ENCODE results near the gene TMEM258.
A peak's percentile ranks its signal among the peaks of the same experiment; 100 is the strongest.

The TMEM258 gene

DNA sequence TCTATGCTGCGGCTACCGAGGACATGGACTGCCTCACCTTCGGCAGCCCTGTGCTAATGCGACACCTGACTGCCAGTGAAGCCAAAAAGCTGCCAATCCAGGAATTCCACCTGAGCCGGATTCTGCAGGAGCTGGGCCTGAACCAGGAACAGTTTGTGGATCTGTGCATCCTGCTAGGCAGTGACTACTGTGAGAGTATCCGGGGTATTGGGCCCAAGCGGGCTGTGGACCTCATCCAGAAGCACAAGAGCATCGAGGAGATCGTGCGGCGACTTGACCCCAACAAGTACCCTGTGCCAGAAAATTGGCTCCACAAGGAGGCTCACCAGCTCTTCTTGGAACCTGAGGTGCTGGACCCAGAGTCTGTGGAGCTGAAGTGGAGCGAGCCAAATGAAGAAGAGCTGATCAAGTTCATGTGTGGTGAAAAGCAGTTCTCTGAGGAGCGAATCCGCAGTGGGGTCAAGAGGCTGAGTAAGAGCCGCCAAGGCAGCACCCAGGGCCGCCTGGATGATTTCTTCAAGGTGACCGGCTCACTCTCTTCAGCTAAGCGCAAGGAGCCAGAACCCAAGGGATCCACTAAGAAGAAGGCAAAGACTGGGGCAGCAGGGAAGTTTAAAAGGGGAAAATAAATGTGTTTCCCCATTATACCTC lies 3.6 kb upstream of the TMEM258 start:
- DNase-seq (ENCODE audit: low read depth), result no peak

DNA sequence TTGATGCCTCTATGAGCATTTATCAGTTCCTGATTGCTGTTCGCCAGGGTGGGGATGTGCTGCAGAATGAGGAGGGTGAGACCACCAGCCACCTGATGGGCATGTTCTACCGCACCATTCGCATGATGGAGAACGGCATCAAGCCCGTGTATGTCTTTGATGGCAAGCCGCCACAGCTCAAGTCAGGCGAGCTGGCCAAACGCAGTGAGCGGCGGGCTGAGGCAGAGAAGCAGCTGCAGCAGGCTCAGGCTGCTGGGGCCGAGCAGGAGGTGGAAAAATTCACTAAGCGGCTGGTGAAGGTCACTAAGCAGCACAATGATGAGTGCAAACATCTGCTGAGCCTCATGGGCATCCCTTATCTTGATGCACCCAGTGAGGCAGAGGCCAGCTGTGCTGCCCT lies 3.1 kb upstream of the TMEM258 start:
- no peak for DNase-seq (ENCODE audit: low read depth)

DNA sequence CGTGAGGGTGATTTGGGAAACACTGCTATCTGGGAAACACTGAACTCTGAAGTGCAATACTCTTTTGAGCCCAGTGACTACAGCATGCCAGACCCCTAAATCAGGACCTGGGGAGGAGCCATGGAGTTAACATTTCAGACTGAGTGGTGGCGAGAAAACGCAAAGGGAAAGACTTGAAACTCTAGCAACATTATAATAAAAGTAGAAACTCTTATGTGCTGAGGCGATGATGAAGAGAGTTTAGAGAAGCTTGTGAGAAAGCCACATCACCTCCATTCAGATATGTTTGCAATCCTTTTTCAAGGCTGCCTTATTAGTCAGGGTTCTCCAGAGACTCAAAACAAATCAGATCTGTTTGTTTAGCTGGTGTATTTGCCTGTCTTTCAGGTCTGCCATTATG lies 2.2 kb upstream of the TMEM258 start:
- DNase-seq (ENCODE audit: low read depth), result no peak

DNA sequence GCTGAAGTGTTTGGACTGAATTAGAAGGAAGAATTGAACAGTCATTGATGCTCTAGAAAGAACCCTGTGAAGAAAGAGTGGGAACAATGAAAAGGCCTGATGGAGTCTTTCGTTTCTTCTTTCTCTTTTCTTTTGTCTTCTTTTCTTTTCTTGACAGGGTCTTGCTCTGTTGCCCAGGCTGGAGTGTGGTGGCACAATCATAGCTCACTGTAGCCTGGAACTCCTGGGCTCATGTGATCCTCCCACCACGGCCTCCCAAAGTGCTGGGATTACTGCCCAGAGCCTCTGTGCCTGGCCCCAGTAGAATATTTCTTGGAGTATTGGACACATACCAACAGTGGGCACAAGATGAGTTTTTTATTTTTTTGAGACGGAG lies 1.4 kb upstream of the TMEM258 start:
- no peak for DNase-seq (ENCODE audit: low read depth)

DNA sequence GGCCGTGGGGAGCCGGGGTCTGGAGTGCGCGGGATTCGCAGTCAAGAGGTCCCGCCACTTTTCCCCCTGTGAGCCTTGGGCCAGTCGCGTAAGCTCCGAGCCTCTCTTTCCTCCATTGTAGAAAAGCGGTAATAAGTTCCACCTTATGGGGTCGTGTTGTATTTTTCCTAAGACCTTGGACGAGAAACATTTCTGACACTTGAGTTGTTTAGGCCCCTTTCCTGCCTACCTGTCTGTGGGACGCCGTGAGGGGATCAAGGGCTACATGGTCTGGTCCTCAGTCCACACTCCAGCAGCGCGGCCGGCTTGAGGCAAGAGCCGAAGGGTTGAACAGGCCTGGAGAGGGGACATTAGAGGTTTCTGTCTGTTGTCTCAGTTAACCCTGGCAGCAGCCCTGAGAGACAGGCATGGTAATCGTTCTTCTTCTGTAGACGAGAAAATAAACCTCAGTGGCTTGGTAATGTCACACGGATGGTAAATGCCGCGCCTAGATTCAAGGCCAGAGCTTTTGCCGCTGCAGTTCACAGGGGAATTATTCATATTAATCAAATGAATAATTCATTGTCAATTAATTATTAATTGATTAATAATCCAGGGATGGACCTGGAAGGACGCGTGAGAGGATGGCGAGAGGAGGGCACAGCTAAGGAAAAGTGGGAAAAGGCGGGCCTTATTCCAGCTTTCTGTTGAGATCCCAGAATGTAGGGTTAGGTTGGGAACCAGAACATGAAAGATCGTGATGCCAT lies 857 bp upstream of the TMEM258 start:
- DNase-seq (ENCODE audit: low read depth), result no peak

DNA sequence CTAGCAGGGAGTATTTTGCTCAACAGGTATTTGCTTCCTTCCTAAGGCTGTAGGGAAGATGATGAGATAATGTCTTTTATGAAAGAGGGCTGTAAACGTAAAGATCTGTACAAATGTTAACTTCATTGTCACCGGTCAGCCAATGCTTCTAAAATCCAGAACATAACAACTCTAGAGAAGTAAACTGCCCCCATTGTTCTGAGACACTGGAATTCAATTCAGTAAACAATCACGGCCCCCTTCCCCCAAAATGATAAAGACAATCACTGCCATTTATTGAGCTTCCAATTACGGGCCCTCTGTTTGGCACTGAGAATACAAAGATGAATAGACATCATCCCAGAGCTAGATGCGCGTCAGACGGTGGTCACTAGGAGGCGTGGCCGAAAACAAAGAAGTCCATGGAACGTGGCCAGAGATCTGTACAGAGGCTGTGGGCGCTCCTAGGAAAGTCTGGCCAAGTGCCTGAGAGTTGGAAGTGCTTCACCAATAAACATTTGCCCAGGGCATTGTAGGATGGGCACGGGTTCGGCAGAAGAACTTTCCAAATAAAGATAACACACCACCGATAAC lies 576 bp downstream of the TMEM258 start:
- DNase-seq (ENCODE audit: low read depth), result no peak

DNA sequence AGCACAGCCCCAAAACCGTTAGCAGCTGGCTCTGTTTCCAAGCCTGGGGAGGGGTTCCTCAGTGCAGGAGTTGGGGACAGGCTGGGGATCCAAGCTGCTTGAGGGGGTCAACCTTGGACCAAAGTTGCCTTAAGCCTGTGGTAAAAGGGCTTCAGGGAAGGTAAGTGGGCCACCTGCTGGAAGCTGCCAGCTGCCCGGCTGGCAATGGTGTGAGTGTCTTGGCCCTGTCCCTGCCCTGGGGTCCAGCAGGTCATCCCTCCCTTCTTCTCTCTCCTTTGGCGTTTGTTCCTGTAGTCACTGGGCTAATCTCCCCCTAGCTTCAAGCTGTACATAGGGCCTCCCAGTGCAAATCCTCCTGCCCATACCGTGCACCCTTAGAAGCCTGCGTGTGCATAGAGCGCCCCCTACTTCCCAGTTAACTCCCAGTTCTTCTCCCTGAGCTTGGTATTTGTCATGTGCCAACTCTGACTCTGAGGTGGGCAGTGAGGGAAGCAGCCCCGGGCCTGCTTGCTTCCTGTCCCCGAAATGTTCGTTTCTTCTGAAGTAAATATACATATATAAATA lies 4.4 kb downstream of the TMEM258 start:
- DNase-seq (ENCODE audit: low read depth), result no peak

DNA sequence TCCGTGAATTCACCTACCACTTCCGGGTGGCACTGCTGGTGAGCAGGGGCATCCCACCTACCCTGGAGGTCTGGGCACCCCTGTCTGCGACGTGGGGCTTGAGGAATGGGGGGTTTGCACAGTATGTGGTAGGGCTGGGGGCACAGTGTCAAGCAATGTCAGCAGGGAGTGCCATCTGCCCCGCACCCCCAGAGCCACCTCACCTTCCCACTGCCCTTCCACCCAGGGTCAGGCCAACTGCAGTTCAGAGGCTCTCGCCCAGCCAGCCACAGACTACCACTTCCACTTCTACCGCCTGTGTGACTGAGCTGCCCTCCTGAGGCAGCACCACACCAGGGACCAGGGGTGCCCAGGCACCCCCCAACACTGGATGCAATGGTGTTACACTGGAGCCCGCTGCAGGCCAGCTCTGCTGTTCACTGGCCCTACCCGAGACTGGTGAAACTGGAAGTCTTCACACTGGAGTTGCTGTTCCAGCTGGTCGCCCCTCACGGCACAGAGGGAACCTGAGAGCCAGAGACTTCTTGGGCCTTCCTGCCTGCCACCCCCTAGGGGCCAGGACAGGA lies 6.5 kb downstream of the TMEM258 start:
- no peak for DNase-seq (ENCODE audit: low read depth)

DNA sequence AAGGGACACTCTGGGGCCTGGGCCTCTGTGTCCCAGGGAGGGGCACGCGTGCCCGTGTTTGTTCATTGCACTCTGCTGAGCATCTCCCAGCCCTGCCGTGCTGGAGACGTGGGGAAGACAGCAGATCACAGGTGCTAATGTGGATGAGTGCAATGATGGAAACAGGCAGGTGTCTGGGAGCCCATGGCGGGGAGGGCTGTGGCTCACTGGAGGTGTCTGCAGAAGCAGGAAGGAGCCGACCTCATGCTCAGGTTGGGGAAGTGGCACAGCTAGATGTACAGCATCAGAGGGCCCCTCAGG lies 7.9 kb downstream of the TMEM258 start:
- DNase-seq (ENCODE audit: low read depth), result no peak

DNA sequence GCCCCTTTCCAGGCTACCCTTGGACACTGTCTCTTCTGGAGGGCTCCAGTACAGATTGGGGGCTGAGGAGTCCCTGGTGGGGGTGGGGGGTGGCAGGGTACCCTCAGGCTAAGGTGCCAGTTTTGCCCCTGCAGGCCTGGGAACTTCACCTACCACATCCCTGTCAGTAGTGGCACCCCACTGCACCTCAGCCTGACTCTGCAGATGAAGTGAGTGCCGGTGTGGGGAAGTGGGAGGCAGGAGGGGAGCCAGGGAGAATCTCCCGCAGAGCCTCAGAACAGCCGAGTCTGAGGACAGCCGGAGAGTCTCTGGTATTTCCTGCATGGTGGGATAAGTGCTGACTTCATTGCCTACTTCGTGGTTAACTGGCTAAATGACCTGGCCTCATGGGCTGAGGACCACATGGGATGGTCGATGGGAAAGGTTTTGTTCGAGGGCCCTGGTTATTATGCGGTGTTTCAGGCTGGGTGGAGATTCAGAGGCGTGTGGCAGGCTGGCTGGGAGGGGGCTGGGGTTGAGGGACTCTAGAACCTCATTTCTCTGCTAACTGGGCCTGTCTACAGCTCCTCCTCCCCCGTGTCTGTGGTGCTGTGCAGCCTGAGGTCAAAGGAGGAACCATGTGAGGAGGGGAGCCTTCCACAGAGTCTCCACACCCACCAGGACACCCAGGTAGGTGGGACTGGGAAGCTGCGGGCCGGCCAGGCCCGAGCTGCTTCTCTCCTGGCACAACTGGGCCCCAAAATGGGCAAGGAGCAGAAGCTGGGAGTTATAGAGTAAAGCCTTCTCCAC lies 8.5 kb downstream of the TMEM258 start:
- DNase-seq (ENCODE audit: low read depth), result no peak

DNA sequence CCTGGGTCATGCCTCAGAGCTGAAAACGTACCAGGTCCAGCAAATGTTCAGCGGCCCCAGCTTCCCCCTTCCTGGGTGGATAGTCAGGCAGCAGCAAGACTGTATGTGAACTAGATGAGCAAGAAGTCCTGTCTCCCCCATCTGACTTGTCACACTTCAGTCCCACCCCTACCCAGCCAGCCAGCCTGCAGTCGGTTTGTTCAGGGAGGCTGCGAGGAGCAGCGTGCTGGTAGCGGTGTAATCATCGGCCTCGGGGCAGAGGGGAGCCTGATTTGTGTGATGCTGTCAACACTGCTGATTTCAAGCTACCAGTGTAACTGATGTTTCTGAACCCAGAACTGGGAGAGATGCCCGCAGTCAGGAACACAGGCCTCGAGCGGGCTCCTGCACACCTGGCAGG lies 9.6 kb downstream of the TMEM258 start:
- DNase-seq (ENCODE audit: low read depth), result no peak

DNA sequence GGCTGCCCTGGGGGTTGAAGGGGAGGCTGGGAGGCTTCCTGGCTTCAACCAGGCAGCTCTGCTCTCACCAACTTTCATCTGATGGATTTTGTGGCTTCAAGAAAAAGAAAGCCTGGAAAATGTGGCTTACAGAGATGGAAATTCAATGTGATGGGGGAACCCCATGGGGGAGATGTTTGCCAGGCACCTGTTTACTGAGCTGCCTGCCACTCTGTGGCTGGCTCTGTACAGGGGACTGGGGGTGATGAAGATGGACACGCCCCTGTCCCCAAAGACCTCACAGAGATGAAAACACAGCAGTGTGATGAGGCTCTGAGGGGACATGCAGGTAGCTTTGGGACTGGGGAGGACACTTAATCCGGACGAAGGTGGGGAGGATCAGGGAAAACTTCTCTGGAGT lies 10.1 kb downstream of the TMEM258 start:
- DNase-seq (ENCODE audit: low read depth), result no peak

DNA sequence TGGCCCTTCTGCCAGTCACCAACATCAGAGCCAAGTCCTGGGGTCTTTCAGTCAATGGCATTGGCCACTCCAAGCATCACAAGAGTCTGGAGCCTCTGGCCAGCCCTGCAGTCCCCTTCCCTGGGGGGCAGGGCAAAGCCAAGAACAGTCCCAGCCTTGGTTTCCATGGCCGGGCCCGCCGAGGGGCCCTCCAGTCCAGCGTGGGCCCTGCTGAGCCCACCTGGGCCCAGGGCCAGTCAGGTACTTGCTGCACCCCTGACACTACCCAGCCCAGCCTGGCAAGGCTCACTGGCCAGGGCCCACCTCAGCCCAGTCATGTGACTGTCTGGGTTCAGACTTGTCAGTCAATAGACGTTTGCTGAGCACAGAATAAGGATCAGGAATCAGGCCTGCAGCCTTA lies 10.8 kb downstream of the TMEM258 start:
- DNase-seq (ENCODE audit: low read depth), result no peak

DNA sequence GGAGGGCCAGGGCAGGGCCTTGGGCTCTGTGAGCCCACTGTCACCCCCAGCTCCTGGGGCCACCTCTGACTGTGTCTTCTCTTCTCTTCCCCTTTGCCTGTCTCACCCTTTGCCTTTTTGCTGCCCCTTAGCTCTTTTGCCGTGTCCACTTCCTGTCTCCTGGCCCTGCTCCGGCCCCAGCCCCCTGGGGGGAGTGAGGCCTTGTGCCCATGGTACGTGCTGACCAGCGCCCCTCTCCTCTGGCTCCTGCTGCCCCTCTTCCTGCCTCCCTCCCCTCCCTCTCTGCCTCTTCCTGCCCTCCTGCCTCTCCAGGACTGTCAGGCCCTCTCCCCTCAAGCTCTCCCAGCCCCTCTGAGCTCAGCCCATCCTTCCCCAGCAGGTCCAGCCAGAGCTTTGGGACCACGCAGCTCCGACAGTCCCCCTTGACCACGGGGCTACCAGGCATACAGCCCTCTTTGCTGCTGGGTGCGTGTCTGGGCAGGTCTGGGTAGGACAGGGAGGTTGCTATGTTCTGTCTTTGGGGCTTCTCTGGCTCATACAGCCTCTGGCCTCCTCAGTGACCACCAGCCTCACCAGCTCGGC lies 11.7 kb downstream of the TMEM258 start:
- no peak for DNase-seq (ENCODE audit: low read depth)

DNA sequence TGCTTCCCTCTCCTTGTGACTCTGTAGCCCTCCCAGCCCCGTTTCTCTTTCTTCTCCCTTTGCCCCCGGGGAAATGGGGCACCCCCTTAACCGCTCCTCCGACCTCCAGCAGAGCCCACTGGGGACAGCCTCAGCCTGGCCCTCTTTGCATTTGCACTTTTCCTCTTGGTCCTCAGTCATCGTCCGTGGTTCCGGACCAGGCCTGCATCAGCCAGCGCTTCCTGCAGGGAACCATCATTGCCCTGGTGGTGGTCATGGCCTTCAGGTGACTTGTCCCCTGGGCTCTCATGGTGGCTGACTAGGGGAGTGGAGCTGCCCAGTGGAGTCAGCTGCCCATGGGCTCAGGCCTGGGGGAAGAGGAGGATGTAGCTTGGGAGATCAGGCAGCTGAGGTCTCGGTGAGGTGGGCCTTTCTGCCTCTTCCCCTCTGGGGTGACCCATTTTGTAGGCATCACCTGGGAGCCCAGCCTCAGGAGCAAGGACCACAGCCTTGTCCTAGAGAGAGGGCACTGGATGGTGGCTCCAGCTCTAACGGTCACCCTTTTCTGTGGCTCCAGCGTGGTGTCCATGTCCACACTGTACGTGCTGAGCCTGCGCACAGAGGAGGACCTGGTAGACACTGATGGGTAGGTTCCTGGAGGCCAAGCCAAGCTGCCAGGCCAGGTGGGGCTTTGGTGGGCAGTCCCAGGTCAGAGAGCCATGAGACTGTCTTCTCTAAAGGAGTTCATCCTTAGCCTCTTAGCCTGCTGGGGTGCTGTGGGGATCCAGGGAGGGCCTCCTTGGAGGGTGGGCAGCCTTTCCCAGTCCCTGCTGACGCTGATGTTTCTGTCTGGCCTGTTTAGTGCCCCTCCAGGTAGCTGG lies 12.5 kb downstream of the TMEM258 start:
- DNase-seq (ENCODE audit: low read depth), result no peak

DNA sequence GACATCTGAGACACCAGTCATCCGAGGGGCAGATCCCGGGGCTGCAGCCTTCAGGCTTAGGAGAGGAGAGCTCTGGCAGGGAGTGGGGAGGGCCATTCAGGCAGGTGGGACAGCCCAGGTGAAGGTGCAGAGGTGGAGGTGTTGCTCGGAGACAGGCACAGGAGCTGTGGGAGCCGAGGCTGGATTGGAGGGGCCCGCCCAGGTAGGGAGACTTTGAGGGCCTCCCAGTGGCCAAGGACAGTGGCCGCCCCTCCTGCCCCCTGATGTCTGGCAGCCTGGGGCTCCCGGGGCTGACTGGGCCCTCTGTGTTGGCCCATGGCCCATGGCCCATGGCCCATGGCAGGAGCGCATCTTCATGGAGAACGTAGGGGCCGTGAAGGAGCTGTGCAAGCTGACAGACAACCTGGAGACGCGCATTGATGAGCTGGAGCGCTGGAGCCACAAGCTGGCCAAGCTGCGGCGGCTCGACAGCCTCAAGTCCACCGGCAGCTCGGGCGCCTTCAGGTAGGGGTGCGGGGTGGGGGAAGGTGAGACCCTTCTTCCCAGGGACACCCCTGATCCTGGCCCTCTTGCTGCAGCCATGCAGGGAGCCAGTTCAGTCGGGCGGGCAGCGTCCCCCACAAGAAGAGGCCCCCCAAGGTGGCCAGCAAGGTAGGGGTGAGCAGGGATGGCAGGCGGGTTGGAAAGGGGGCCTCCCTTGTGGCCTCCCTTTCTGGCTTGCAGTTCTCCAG lies 13.3 kb downstream of the TMEM258 start:
- no peak for DNase-seq (ENCODE audit: low read depth)

DNA sequence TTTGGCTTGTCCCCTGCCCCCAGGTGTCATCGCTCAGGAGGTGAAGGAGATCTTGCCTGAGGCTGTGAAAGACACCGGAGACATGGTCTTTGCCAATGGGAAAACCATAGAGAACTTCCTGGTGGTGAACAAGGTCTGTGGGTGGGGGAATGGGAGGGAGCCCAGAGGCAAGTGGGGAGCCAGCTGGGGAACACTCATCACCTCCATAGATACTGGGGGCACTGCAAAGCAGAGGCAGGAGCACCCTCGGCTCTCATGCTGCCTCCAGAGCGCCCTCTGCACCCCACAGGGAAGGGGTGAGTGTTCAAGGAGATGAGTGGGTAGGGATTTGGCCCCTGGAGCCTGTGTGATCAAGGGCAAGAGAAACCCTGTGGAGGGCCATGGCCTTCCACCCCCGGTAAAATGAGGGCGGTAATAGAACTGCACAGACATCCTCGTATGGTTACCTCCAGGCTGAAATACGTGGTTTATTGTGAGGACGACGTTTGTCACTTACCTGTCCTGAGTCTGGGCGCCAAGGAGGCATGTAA lies 14.0 kb downstream of the TMEM258 start:
- no peak for DNase-seq (ENCODE audit: low read depth)

DNA sequence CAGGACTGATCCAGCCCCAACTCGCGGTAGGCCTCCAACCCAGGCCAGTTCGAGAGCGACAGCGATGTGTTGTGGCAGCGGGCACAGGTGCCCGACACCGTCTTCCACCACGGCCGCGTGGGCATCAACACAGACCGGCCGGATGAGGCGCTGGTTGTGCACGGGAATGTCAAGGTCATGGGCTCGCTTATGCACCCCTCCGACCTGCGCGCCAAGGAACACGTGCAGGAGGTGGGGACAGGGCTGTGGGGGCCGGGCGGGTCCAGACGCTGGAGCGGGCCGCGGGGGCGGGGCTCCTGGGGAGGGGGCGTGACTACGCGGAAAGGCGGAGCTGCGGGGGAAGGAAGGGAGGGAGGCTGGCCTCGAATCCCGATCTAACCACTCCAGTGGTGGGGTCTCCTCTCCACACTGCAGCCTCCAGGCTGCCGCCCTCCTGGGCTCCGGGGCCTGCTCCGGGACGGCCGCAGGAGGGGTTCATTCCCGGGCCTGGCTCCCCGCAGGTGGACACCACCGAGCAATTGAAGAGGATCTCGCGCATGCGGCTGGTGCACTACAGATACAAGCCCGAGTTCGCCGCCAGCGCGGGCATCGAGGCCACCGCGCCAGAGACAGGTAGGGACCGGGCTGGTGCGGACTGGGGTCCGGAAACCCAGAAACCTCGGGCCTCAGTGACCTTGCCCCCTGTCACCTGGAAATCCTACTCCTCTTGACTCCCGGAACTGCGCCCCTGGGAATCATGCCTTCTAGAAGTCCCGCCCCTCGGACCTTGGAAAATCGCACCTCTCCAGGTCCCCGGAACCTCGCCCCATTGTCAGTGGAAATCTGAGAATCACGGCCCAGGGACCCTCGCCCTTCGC lies 14.9 kb downstream of the TMEM258 start:
- DNase-seq (ENCODE audit: low read depth), result peak; percentile 46

DNA sequence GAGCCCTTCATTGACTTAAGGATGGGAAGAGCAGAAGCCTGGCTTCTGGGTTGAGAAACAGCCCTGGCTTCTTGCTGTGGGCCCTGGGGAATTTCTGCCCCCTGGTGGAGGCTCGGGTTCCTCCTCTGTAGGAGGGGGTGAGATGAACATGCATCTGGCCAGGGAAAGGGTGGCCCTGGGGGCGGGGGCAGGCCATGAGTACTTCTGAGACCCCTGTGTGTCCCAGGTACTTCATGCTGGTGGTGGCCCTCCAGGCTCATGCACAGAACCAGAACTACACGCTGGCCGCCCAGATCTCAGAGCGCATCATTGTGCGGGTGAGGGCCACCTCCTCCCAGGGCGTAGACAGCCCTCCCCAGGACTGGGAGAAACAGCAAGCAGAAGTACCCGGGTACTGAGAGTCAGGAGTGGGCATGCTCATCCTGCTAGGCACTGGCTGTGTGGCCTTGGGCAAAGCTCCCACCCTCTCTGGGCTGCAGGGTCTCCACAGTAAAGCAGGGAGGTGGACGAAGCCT lies 15.8 kb downstream of the TMEM258 start:
- peak; percentile 45 for DNase-seq (ENCODE audit: low read depth)

Measured in stimulated activated CD8-positive, alpha-beta memory T cell treated with anti-CD3 and anti-CD28 coated beads, Interleukin-7, amount 100 ng/mL, for 24 hours (primary cell).